ENCODE data around the gene POLR2C. TPM values are rescaled to one million over a fixed set of nuclear protein-coding genes. Genes with fewer than 3 reads are reported as not detected.
A peak's percentile ranks its signal among the peaks of the same experiment; 100 is the strongest.

POLR2C gene
- total RNA-seq, 1 donor from 2014 or later, result 110 TPM

- peak overlapping the region; percentile 28 to 58 for H3K27ac ChIP-seq
- intact Hi-C loops (cut with DNase I), result loop anchor here (1.0 to 5.0 kb wide), 3 partner anchors 122 to 330 kb away; partner anchors contain the start of genes ARL2BP and CPNE2
Observed at GRCh38 chr16:57422026-57422944, 40.2 kb upstream of the POLR2C start.

GRCh38 chr16:57423152-57423551, 39.3 kb upstream of the POLR2C start:
- no peak overlapping the region for H3K4me3 ChIP-seq
- intact Hi-C loops (cut with DNase I), result loop anchor here (2.0 to 5.0 kb wide), 2 partner anchors 178 to 331 kb away; partner anchors contain the start of genes ARL2BP and CPNE2

More at GRCh38 chr16:57422026-57422944, 40.2 kb upstream of the POLR2C start:
- TF ChIP-seq CTCF (IDR thresholded peaks at IDR 0.05), result peak; percentile 71 to 87 (median 79)
- peaks cover 0 to 3% of the 10 kb centered on the region in 2 donors for H3K36me3 ChIP-seq
- no peak overlapping the region for H3K4me3 ChIP-seq
- H3K9me3 ChIP-seq, result no peaks in the 10 kb centered on the region
- peaks cover 0 to 24% of the 10 kb centered on the region in 2 donors for H3K4me1 ChIP-seq
- peak in 1 of 2 donors; percentile 83 for DNase-seq (ENCODE audit: low spot score in 2 of 2)
- H3K27me3 ChIP-seq, result no peaks in the 10 kb centered on the region

GRCh38 chr16:57424583-57424982, 37.9 kb upstream of the POLR2C start:
- H3K36me3 ChIP-seq, result peaks cover 11 to 22% of the 10 kb centered on the region in 2 donors
- DNase-seq (ENCODE audit: low spot score in 2 of 2), result no peak
- intact Hi-C loops (cut with DNase I), result loop anchor here (5.0 kb wide), 1 partner anchor 332 kb away; the partner anchor contains the start of gene CPNE2
- no peaks in the 10 kb centered on the region for H3K9me3 ChIP-seq
- peaks cover 0 to 8% of the 10 kb centered on the region in 2 donors for H3K4me1 ChIP-seq
- no peaks in the 10 kb centered on the region for H3K27me3 ChIP-seq
- TF ChIP-seq CTCF (IDR thresholded peaks at IDR 0.05), result no peak
- H3K27ac ChIP-seq, result no peak overlapping the region
- H3K4me3 ChIP-seq, result no peak overlapping the region

More at GRCh38 chr16:57423152-57423551, 39.3 kb upstream of the POLR2C start:
- no peak overlapping the region for H3K27ac ChIP-seq
- H3K27me3 ChIP-seq, result no peaks in the 10 kb centered on the region
- TF ChIP-seq CTCF (IDR thresholded peaks at IDR 0.05), result no peak
- peaks cover 0 to 21% of the 10 kb centered on the region in 2 donors for H3K4me1 ChIP-seq
- peaks cover 2 to 10% of the 10 kb centered on the region in 2 donors for H3K36me3 ChIP-seq
- H3K9me3 ChIP-seq, result no peaks in the 10 kb centered on the region
- no peak for DNase-seq (ENCODE audit: low spot score in 2 of 2)

GRCh38 chr16:57426356-57426755, 36.1 kb upstream of the POLR2C start:
- Histone ChIP-seq H3K36me3 (peaks cover 27 to 39% of the 10 kb centered on the region in 2 donors), H3K27me3 (no peaks in the 10 kb centered on the region), H3K4me1 (peaks cover 0 to 8% of the 10 kb centered on the region in 2 donors), H3K27ac (no peak overlapping the region), H3K9me3 (no peaks in the 10 kb centered on the region), H3K4me3 (no peak overlapping the region)
- intact Hi-C loops (cut with DNase I), result no loop called here
- no peak for DNase-seq (ENCODE audit: low spot score in 2 of 2)
- TF ChIP-seq CTCF (IDR thresholded peaks at IDR 0.05), result no peak

GRCh38 chr16:57427307-57427706, 35.2 kb upstream of the POLR2C start:
- intact Hi-C loops (cut with DNase I), result no loop called here
- no peak for DNase-seq (ENCODE audit: low spot score in 2 of 2)
- no peaks in the 10 kb centered on the region for H3K9me3 ChIP-seq
- H3K27me3 ChIP-seq, result no peaks in the 10 kb centered on the region
- peaks cover 36 to 47% of the 10 kb centered on the region in 2 donors for H3K36me3 ChIP-seq
- H3K4me3 ChIP-seq, result no peak overlapping the region
- peaks cover 0 to 3% of the 10 kb centered on the region in 2 donors for H3K4me1 ChIP-seq
- TF ChIP-seq CTCF (IDR thresholded peaks at IDR 0.05), result no peak
- no peak overlapping the region for H3K27ac ChIP-seq
